ENCODE measurements around the gene SPATA2L.
A peak's percentile ranks its signal among the peaks of the same experiment; 100 is the strongest.

Gene SPATA2L

DNA sequence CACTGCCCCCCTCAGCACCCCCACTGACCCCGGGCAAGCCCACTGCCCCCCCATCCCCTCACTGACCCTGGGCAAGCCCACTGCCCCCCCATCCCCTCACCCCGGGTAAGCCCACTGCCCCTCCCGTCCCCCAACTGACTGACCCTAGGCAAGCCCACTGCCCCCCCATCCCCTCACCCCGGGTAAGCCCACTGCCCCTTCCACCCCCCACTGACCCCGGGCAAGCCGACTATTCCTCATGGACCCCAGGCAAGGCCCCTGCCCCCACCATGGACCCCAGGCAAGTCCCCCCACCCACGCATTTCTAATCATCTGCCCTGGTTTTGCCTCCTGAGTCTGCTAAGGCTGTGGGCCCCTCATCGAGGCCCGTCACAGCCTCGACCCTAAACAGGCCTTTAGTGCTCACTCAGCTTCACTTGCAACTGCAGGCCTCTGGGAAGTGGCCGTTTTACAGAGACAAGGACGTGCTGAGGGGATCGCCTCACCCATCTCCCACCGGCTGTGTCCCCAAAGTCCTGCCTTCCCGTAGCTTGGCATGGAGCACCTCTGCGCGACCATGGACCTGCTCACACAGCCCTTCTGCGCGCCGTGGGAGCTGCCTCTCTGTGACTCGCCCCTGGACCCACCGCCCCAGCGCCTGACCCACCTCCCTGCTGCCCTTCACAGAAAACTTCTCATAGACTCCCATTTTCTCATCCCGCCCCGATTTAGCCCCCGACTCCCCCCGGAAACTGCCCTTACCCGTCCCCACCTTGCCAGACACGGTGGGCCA is 15.6 kb upstream of the SPATA2L start:
- ChIA-PET CTCF (interaction anchor here (1.0 to 5.4 kb wide), 6 partner anchors 9 to 144 kb away, joined by 3 to 33 read pairs (median 4); partner anchors contain the start of gene SPATA2L), POLR2A (no interaction called here)
- DNase-seq (ENCODE audit: extremely low spot score): no peak
- TF ChIP-seq, protein P1, sequence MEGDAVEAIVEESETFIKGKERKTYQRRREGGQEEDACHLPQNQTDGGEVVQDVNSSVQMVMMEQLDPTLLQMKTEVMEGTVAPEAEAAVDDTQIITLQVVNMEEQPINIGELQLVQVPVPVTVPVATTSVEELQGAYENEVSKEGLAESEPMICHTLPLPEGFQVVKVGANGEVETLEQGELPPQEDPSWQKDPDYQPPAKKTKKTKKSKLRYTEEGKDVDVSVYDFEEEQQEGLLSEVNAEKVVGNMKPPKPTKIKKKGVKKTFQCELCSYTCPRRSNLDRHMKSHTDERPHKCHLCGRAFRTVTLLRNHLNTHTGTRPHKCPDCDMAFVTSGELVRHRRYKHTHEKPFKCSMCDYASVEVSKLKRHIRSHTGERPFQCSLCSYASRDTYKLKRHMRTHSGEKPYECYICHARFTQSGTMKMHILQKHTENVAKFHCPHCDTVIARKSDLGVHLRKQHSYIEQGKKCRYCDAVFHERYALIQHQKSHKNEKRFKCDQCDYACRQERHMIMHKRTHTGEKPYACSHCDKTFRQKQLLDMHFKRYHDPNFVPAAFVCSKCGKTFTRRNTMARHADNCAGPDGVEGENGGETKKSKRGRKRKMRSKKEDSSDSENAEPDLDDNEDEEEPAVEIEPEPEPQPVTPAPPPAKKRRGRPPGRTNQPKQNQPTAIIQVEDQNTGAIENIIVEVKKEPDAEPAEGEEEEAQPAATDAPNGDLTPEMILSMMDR (IDR thresholded peaks at IDR 0.05; ENCODE audit: control extremely low read depth, extremely low read depth, low read depth, missing control alignments): no peak

DNA sequence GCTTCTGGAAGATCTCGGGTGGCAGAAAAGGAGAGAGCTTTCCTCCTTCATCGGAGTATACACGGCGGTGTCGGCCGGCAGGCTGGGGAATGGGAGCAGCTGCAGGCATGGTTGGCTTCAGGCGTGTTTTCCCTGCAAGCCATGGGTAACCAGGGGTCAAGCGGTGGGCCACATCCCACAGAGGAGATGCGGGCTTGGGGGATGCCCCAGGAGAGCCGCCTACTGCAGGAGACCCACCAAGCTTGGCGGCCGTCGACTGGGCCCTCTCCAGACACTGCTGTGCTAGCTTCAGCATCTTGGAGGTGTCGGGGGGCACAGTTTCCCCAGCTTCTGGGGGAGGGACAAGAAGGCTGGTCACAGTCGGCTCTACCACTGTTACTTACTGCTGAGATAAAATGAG is 15.0 kb upstream of the SPATA2L start:
- CTCF ChIA-PET: interaction anchor here (0.9 to 5.4 kb wide), 7 partner anchors 10 to 145 kb away, joined by 3 to 33 read pairs (median 3); partner anchors contain the start of gene SPATA2L
- POLR2A ChIA-PET: no interaction called here

DNA sequence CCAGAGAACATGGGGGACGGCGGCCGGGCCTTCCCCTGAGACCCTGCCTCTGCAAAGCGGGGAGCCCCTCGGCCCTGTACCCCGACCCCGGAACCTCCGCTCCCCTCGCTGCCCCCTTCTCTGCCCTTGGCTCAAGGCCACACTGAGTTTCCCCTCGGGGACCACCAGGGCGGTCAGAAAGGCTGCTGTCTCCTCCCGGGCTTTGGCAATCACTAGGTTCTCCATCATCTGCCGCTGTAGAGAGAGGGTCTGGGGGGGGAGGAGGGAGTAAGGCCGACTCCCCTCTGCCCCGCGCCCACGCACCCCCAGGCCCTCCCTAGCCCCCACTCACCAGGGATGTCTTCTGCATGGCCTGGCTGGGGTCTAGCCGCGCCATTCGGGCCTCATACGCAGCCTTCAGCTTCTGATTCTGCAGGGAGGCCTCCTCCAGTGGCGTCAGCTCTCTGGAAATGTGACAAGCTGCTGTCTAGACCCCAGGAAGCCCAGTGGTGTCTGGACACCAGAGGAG is 10.8 kb upstream of the SPATA2L start:
- TF ChIP-seq, protein P1 (IDR thresholded peaks at IDR 0.05; ENCODE audit: control extremely low read depth, extremely low read depth, low read depth, missing control alignments): no peak
- CTCF ChIA-PET: interaction anchor here (1.1 to 1.9 kb wide), 4 partner anchors 9 to 149 kb away, joined by 3 to 6 read pairs (median 4); partner anchors contain the start of gene SPATA2L
- DNase-seq (ENCODE audit: extremely low spot score): no peak
- POLR2A ChIA-PET: no interaction called here

More for the DNA sequence above, 15.0 kb upstream of the SPATA2L start:
- DNase-seq (ENCODE audit: extremely low spot score): no peak
- TF ChIP-seq, protein P1 (IDR thresholded peaks at IDR 0.05; ENCODE audit: control extremely low read depth, extremely low read depth, low read depth, missing control alignments): no peak

DNA sequence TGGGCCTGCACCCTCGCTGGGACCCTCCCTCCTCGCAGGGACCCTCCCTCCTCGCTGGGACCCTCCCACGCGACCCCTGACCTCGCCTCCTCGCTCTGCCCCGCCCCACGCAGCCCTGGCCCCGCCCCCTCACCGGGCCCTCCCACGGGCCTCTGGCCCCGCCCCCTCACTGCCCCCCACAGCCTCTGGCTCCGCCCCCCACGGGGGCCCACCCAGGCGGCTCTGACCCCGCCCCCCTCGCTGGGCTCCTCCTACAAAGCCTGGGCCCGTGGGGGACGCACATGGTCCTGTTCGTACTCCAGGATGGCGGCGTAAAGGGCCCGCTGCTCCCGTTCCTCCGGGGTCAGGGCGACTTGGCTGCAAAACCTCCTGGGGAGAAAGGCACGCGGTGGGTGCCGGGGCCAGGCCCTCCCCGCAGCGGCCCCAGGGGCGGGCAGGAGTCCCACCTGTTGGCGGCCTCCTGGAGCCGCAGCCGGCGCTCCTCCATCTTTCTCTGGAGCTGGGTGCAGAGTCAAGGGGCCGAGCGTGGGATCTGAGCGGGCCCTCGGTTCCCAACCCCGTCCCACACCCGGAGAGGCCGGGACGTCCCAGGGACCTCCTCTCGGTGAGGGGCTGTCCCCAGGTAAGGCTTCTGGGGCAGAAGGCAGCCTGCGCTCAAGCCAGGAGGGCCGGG is 10.2 kb upstream of the SPATA2L start:
- TF ChIP-seq, protein P1 (IDR thresholded peaks at IDR 0.05; ENCODE audit: control extremely low read depth, extremely low read depth, low read depth, missing control alignments): no peak
- peak; percentile 96 for DNase-seq (ENCODE audit: extremely low spot score)
- POLR2A ChIA-PET: interaction anchor here (0.6 kb wide), 1 partner anchor 128 kb away, joined by 3 read pairs; no protein-coding TSS in a partner anchor
- CTCF ChIA-PET: interaction anchor here (1.4 to 4.3 kb wide), 3 partner anchors 12 to 149 kb away, joined by 3 to 24 read pairs (median 6); partner anchors contain the start of gene SPATA2L

DNA sequence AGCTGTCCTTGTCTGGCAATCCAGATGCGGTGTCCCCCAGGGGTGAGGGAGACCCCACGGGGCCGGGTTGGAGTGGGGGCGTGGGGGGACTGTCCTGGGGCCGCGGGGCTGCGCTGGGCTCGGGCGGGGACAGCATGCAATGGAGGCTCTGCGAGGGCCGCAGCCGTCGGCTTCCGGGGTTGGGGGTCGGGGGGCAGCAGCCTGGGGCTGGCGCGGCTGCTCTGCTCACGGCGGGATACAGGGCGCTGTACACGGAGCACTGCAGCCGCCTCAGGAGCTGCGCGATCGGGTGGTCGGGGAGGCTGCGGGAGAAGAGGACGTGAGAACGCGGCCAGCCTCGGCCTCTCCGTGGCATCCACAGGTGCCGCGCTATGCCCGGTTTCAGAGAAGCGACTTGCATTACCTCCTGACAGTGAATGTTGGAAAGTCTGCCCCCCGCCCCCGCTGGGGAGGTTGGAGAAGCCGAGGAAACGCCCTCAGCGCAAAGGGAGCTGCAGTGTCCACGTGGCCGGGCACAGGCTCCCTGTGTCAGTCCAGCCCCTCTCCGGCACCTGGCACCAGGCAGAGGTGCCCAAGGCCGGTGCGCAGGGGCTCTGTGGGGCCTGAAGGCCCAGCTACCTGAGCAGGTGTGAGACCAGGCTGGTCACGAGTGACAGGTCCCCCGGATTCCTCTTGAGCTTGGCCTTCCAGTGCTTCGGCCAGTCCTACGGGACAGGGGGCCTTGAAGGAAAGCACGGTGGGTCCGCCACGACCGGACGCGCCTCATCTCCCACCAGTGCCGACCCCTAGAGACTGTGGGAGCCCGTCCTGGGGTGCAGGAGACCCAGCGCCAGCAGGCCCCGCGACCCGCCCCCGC is 9.4 kb upstream of the SPATA2L start:
- TF ChIP-seq, protein P1 (IDR thresholded peaks at IDR 0.05; ENCODE audit: control extremely low read depth, extremely low read depth, low read depth, missing control alignments): no peak
- DNase-seq (ENCODE audit: extremely low spot score): no peak
- ChIA-PET CTCF (interaction anchor here (2.3 to 7.4 kb wide), 3 partner anchors 11 to 150 kb away, joined by 17 to 115 read pairs (median 24); partner anchors contain the start of gene SPATA2L), POLR2A (interaction anchor here (0.6 to 0.9 kb wide), 2 partner anchors 13 to 52 kb away, joined by 3 to 7 read pairs; no protein-coding TSS in a partner anchor)
